HCT116 (cell line): Measurements from ENCODE around the gene PNKP.

Experiments used
- CBX3 ChIP-seq: IDR thresholded peaks from 2 replicates; pipeline ENCODE4 v1.6.1; 2012; ENCODE audit warnings: low read depth
- CEBPB ChIP-seq: IDR thresholded peaks from 2 replicates; pipeline ENCODE4 v1.6.1; 2012; ENCODE audit warnings: low read depth
- EZH2 ChIP-seq: fragments of 200-600 bp; sonication (generic); IDR thresholded peaks from 2 replicates; pipeline ENCODE4 v1.6.1; 2017; ENCODE audit warnings: antibody characterized with exemption, mixed run types
- FOSL1 ChIP-seq: IDR thresholded peaks from 2 replicates; pipeline ENCODE4 v1.6.1; 2012; ENCODE audit warnings: low read depth
- JUND ChIP-seq: IDR thresholded peaks from 2 replicates; pipeline ENCODE4 v1.6.1; 2012
- POLR2A ChIP-seq: IDR thresholded peaks from 2 replicates; pipeline ENCODE4 v1.7.0; 2011; ENCODE audit warnings: borderline replicate concordance; ENCODE audit not compliant: insufficient read depth, insufficient read length; ENCODE audit errors: extremely low read depth
- POLR2AphosphoS5 ChIP-seq: IDR thresholded peaks from 2 replicates; pipeline ENCODE4 v1.6.1; 2011; ENCODE audit warnings: mild to moderate bottlenecking, low read depth, low read length, moderate library complexity
- RAD21 ChIP-seq: IDR thresholded peaks from 2 replicates; pipeline ENCODE4 v1.6.1; 2012; ENCODE audit warnings: low read depth, mild to moderate bottlenecking
- SIN3A ChIP-seq: IDR thresholded peaks from 2 replicates; pipeline ENCODE4 v1.6.1; 2012; ENCODE audit warnings: low read depth
- SRF ChIP-seq: IDR thresholded peaks from 2 replicates; pipeline ENCODE4 v1.6.1; 2012; ENCODE audit warnings: low read depth
- TCF7L2 ChIP-seq: IDR thresholded peaks from 2 replicates; pipeline ENCODE4 v1.7.0; 2011; ENCODE audit warnings: borderline replicate concordance, inconsistent platforms; ENCODE audit not compliant: insufficient read depth, insufficient read length; ENCODE audit errors: extremely low read depth
- YY1 ChIP-seq: IDR thresholded peaks from 2 replicates; pipeline ENCODE4 v1.6.1; 2011; ENCODE audit warnings: low read length, low read depth, moderate library complexity, mild to moderate bottlenecking; ENCODE audit not compliant: insufficient replicate concordance; ENCODE audit errors: extremely low read depth
- TF ChIP-seq, protein P1 (sequence below), 3 experiments: fragments of 200-600 bp in 1 of 3; sonication (generic) in 1 of 3; IDR thresholded peaks in 2 of 3; conservative IDR thresholded peaks in 1 of 3; 2 replicates each; pipeline ENCODE4 v1.5.1; 2012 to 2017; ENCODE audit warnings: low read depth in 2 of 3, low read length in 2 of 3, antibody characterized with exemption in 1 of 3, borderline replicate concordance in 1 of 3, control low read depth in 1 of 3, mild to moderate bottlenecking in 1 of 3, mixed read lengths in 1 of 3, mixed run types in 1 of 3, moderate library complexity in 1 of 3; ENCODE audit not compliant: insufficient read depth in 1 of 3
- TF ChIP-seq, protein P2 (sequence below): IDR thresholded peaks from 2 replicates; pipeline ENCODE4 v1.6.1; 2011; ENCODE audit warnings: mild to moderate bottlenecking, low read length, moderate library complexity; ENCODE audit not compliant: insufficient replicate concordance; ENCODE audit errors: extremely low read depth

DNA sequence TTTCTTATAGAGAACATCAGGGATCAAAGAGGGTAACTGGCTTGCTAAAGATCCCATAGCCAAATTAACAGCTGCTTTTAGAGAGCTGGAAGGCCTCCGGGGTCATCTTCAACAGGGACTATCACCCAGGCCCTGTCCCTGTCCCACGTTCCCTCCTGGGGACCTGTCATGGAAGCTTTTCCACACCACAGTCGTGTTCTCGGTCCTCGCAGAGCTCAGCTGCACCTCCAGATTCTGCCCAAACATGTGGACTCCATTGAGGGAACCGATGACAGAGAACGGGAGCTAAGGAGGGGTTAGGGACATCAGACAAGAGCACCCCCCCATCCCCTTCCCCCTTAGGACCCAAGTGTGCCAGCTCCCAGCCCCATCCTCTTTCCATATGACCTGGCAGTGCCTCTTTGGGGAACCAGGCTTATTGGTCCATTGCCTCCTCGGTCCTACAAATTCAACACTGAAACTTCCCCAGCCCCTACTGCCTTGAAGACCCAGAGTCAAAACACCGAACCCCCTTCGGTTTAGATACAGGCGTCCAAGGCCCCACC is 54.9 kb downstream of the PNKP start:
- no peak for TF ChIP-seq EZH2
- no peak for TF ChIP-seq TCF7L2
- TF ChIP-seq POLR2AphosphoS5 = no peak
- no peak for TF ChIP-seq CBX3
- TF ChIP-seq, protein P1, sequence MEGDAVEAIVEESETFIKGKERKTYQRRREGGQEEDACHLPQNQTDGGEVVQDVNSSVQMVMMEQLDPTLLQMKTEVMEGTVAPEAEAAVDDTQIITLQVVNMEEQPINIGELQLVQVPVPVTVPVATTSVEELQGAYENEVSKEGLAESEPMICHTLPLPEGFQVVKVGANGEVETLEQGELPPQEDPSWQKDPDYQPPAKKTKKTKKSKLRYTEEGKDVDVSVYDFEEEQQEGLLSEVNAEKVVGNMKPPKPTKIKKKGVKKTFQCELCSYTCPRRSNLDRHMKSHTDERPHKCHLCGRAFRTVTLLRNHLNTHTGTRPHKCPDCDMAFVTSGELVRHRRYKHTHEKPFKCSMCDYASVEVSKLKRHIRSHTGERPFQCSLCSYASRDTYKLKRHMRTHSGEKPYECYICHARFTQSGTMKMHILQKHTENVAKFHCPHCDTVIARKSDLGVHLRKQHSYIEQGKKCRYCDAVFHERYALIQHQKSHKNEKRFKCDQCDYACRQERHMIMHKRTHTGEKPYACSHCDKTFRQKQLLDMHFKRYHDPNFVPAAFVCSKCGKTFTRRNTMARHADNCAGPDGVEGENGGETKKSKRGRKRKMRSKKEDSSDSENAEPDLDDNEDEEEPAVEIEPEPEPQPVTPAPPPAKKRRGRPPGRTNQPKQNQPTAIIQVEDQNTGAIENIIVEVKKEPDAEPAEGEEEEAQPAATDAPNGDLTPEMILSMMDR (IDR thresholded peaks at IDR 0.05 in 2 of 3, conservative IDR thresholded peaks at IDR 0.05 in 1 of 3; ENCODE audit: borderline replicate concordance in 1 of 3, insufficient read depth in 1 of 3, low read depth in 2 of 3, low read length in 2 of 3) = no peak
- no peak for TF ChIP-seq CEBPB
- no peak for TF ChIP-seq JUND
- TF ChIP-seq YY1 = no peak
- no peak for TF ChIP-seq POLR2A
- no peak for TF ChIP-seq SIN3A
- TF ChIP-seq SRF = no peak
- no peak for TF ChIP-seq FOSL1
- TF ChIP-seq, protein P2, sequence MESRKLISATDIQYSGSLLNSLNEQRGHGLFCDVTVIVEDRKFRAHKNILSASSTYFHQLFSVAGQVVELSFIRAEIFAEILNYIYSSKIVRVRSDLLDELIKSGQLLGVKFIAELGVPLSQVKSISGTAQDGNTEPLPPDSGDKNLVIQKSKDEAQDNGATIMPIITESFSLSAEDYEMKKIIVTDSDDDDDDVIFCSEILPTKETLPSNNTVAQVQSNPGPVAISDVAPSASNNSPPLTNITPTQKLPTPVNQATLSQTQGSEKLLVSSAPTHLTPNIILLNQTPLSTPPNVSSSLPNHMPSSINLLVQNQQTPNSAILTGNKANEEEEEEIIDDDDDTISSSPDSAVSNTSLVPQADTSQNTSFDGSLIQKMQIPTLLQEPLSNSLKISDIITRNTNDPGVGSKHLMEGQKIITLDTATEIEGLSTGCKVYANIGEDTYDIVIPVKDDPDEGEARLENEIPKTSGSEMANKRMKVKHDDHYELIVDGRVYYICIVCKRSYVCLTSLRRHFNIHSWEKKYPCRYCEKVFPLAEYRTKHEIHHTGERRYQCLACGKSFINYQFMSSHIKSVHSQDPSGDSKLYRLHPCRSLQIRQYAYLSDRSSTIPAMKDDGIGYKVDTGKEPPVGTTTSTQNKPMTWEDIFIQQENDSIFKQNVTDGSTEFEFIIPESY = no peak
- no peak for TF ChIP-seq RAD21
